ENCODE measurements around the gene EPHB3. TPM values are rescaled to one million over a fixed set of nuclear protein-coding genes. Genes with fewer than 3 reads are reported as not detected.

EPHB3 gene
- total RNA-seq (2022; extraction: Qiagen RNA extraction) = 0.17 to 0.45 TPM (median 0.26 TPM) in 5 replicates

DNA sequence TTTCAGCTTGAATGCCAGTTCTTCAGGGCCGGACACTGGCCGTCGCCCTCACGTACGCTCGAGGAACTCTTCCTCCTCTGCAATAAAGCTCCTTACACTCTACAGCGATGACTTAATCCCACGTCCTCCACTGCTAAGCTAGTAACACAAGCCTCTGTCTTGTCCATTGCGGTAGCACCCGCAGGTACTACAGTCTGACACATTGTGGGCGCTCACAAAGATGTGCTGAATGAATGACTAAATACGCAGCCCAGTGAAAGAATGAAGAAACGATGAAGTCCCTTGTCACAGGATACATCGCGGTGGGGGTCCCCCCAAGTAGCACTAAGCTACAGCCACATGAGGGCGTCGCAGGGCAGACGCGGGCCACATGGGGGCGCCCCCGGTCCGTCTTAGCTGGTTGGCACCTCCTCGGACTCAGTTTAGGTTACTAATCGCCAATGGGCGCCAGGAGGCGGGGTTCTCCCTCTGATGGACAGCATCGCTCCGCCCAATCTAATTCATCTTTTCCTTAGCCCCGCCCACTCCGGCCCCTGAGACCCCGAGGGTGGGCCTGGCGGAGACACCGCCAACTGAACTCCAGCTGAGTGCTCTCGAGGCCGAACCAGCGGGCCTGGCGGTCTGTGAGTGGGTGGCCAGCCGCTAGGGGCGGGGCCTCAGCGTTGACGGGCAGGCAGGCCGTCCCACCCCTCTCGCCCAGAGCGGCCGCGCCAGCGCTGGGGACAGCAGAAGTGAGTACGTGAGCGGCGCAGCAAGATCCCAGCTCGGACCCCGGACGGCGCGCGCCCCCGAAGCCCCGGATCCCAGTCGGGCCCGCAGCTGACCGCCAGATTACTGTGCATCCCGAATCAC lies at the start of gene EPHB3:
Gene EPHB3 (plus strand): TSS at position 725 of the 852 bp plus-strand sequence. CDS start 451 bp downstream, outside the sequence.

Other genes starting within 250 kb of the EPHB3 start
- 243 to 299 TPM (median 295 TPM) in 5 replicates for gene EIF4G1, start 247.2 kb upstream of the EPHB3 start, total RNA-seq (2022; extraction: Qiagen RNA extraction)
- gene FAM131A, start 224.2 kb upstream of the EPHB3 start, total RNA-seq (2022; extraction: Qiagen RNA extraction) = 7.5 to 10.5 TPM (median 9.4 TPM) in 5 replicates
- 2.9 to 5.4 TPM (median 4.7 TPM) in 5 replicates for gene CLCN2, start 200.2 kb upstream of the EPHB3 start, total RNA-seq (2022; extraction: Qiagen RNA extraction)
- gene POLR2H, start 200.1 kb upstream of the EPHB3 start, total RNA-seq (2022; extraction: Qiagen RNA extraction) = 65.2 to 72.1 TPM (median 66.4 TPM) in 5 replicates
- gene THPO, start 183.6 kb upstream of the EPHB3 start, total RNA-seq (2022; extraction: Qiagen RNA extraction) = 0.08 to 0.11 TPM in 2 of 5 replicates, not detected in the others
- gene CHRD, start 181.7 kb upstream of the EPHB3 start, total RNA-seq (2022; extraction: Qiagen RNA extraction) = 0.19 to 0.29 TPM (median 0.23 TPM) in 5 replicates
- 25.7 to 29.2 TPM (median 28.0 TPM) in 5 replicates for gene MAGEF1, start 150.3 kb downstream of the EPHB3 start, total RNA-seq (2022; extraction: Qiagen RNA extraction)